T-helper 2 cell treated with Interferon-gamma antibody and Interleukin-4, amounts not matched to agents 100 ng/mL and 5 ng/mL, for 36 hours (primary cell): ENCODE measurements around the gene DYNC1LI1. TPM values are rescaled to one million over a fixed set of nuclear protein-coding genes. Genes with fewer than 3 reads are reported as not detected.

ENCODE experiments used
- intact Hi-C: fragments of 100-400 bp; cut with micrococcal nuclease; formaldehyde crosslinking; loops from one replicate; pipeline ENCODE4 v1.15.1; 2023
- total RNA-seq: library from RNA; stranded (reverse); gene quantifications from 2 replicates; pipeline ENCODE4 v1.2.3, GENCODE V29; 2022

The DYNC1LI1 gene
- 29.1 and 30.5 TPM in 2 replicates for total RNA-seq

- intact Hi-C loops = loop anchor here (1.0 to 10.0 kb wide), 7 partner anchors 68 to 1038 kb away; partner anchors contain the start of genes CMTM6, CMTM7, CMTM8 and CNOT10
Observed at GRCh38 chr3:32570421-32571191, at the start of gene DYNC1LI1. TSS of gene DYNC1LI1 (minus strand) at chr3:32570858. CDS start at chr3:32570770, 88 bp downstream.

GRCh38 chr3:32619395-32619794, 48.7 kb upstream of the DYNC1LI1 start:
- intact Hi-C loops = no loop called here

GRCh38 chr3:32616267-32616962, 45.8 kb upstream of the DYNC1LI1 start:
- intact Hi-C loops = no loop called here

GRCh38 chr3:32614956-32615355, 44.3 kb upstream of the DYNC1LI1 start:
- intact Hi-C loops = no loop called here

GRCh38 chr3:32613183-32613582, 42.5 kb upstream of the DYNC1LI1 start:
- intact Hi-C loops = no loop called here

GRCh38 chr3:32612547-32612946, 41.9 kb upstream of the DYNC1LI1 start:
- intact Hi-C loops = no loop called here

GRCh38 chr3:32607522-32607921, 36.9 kb upstream of the DYNC1LI1 start:
- intact Hi-C loops = no loop called here

- intact Hi-C loops = no loop called here
Observed at GRCh38 chr3:32606960-32607359, 36.3 kb upstream of the DYNC1LI1 start.

GRCh38 chr3:32606277-32606676, 35.6 kb upstream of the DYNC1LI1 start:
- intact Hi-C loops = no loop called here

- intact Hi-C loops = no loop called here
Observed at GRCh38 chr3:32603064-32603463, 32.4 kb upstream of the DYNC1LI1 start.

- intact Hi-C loops = no loop called here
Observed at GRCh38 chr3:32602206-32602605, 31.5 kb upstream of the DYNC1LI1 start.

GRCh38 chr3:32601722-32602121, 31.1 kb upstream of the DYNC1LI1 start:
- intact Hi-C loops = no loop called here

GRCh38 chr3:32597656-32598055, 27.0 kb upstream of the DYNC1LI1 start:
- intact Hi-C loops = no loop called here

GRCh38 chr3:32596909-32597369, 26.3 kb upstream of the DYNC1LI1 start:
- intact Hi-C loops = no loop called here

GRCh38 chr3:32596282-32596908, 25.7 kb upstream of the DYNC1LI1 start:
- intact Hi-C loops = no loop called here

- intact Hi-C loops = no loop called here
Observed at GRCh38 chr3:32595323-32595722, 24.7 kb upstream of the DYNC1LI1 start.

GRCh38 chr3:32593903-32594525, 23.4 kb upstream of the DYNC1LI1 start:
- intact Hi-C loops = no loop called here

- intact Hi-C loops = no loop called here
Observed at GRCh38 chr3:32592696-32593353, 22.2 kb upstream of the DYNC1LI1 start.

- intact Hi-C loops = no loop called here
Observed at GRCh38 chr3:32592011-32592410, 21.4 kb upstream of the DYNC1LI1 start.

GRCh38 chr3:32591186-32591585, 20.5 kb upstream of the DYNC1LI1 start:
- intact Hi-C loops = no loop called here

GRCh38 chr3:32586356-32586755, 15.7 kb upstream of the DYNC1LI1 start:
- intact Hi-C loops = no loop called here
